ENCODE measurements around the gene MAP2K2. TPM values are rescaled to one million over a fixed set of nuclear protein-coding genes. Genes with fewer than 3 reads are reported as not detected.
"Not testable (repeated sequence)": the region's sequence is repeated elsewhere in the genome, so short reads cannot be mapped to it uniquely, and the experiment has no call there.

Gene MAP2K2
- total RNA-seq, 1 experiment from 2014 or later = 212 TPM

DNA sequence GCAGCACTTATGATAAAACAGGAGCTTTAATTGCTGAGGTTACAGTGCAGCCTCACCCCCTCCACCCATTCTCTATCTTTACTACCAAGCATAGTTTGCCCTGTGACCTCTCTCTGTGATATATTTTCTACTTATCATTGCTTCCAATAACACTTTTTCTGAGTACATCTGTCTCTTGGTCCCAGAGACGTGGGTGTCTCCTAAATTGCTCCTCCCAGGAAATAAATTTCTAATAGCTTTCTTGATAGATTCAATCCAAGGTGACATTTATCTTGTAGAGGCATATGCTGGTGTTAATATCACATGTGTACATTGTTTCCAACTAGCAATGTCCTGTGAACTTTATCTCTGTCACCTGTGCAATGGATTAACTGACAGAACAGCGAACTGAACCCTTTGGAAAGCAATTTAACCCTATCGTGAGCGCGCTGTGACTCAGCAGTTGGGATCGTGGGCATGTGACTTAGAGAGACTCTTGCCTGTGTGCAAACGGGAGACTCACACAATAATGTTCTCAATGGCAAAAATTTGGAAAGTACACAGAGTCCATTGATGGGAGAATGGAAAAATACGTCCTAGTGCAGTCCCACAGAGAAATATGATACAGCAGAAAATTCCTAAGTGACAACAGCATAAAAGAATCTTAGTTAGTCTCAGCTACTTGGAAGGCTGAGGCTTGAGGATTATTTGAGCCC, 7.0 kb upstream of the MAP2K2 start:
- peak; percentile 65 for DNase-seq (ENCODE audit: low spot score)

DNA sequence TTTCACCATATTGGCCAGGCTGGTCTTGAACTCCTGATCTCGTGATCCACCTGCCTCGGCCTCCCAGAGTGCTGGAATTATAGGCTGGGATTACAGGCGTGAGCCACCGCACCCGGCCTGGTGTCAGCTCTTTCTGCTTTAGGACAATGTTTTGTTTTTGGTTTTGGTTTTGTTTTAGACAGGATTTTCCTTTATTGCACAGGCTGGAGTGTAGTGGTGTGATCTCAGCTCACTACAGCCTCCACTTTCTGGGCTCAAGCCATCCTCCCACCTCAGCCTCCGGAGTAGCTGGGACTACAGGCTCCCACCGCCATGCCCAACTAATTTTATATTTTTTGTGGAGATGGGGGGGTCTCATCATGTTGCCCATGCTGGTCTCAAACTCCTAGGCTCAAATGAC, 5.1 kb upstream of the MAP2K2 start:
- DNase-seq (ENCODE audit: low spot score) = not testable (repeated sequence)

DNA sequence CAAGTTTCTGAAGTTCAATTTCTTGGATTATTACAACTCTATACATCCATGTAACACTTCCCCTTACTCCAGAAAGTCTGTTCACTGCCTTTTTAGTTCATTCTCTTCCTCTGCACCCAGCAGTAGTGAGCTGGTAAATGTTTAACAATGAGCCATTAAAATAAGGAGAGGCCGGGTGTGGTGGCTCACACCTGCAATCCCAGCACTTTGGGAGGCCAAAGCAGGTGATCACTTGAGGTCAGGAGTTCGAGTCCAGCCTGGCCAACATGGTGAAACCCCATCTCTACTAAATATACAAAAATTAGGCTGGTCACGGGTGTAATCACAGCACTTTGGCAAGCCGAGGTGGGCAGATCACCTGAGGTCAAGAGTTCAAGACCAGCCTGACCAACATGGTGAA, 3.4 kb upstream of the MAP2K2 start:
- not testable (repeated sequence) for DNase-seq (ENCODE audit: low spot score)

DNA sequence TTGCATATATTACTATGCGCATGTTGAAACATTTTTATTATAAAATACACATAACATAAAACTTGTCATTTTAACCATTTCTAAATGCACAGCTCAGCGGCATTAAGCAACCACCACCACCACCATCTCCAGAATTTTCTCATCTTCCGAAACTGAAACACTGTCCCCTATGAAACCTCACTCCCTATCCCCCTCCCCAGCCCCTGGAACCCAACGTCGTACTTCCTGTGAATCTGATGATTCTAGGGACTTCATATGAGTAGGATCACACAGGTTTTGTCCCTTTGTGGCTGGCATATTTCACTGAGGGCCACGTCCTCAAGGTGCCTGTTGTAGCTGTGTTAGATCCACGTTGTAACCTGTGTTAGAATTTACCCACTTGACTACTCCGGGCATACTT, 716 bp upstream of the MAP2K2 start:
- no peak for DNase-seq (ENCODE audit: low spot score)

DNA sequence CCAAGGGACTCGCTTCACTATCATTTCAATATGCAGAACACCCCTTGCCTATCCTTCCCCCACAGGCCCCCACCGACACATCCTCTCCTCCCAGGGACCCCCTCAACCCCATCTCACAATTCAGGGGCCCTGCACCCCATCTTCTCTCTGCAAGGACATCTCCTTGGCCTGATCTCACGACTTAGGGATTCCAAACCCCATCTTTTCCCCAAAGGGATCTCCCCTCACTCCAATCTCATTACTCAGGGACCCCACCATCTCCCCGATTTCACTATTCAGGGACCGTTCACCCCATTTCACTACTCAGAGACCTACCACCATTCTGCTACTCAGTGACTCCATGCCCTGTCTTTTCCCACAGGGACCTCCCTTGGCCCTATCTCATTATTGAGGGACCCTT, 1.4 kb downstream of the MAP2K2 start:
- no peak for DNase-seq (ENCODE audit: low spot score)

DNA sequence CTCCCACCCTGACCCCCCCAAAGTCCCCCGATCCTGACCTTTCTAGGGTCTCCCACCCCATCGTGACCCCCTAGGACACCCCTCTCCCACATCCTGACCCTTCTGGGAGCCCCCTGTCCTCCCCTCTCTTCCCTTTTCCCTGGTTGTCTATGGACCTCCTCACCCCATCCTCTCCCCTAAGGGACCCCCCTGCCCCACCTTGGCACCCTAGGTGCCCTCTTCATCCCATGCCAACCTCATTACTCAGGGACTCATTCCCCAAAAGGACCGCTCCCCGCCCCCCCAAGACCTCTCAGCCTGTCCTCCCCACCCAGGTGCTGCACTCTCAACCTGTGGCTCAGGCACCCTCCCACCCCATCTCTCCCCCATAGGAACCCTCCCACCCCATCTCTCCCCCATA, 2.1 kb downstream of the MAP2K2 start:
- DNase-seq (ENCODE audit: low spot score) = no peak

DNA sequence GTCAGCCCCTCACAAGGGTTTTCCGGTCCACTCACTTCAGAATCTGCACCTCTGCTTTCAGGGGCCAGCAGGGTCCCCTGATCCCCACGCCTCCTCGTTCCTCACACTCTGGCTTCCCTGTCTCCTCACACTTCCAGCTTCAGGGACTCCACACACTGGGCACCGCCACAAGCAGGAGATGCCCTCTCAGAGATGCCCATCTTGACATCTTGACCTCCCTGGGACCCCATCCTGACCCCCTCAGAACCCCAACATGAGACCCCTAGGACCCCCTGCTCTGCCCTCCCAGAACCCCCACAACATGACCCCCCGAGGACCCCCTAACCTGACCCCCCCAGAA, 2.7 kb downstream of the MAP2K2 start:
- DNase-seq (ENCODE audit: low spot score) = no peak

DNA sequence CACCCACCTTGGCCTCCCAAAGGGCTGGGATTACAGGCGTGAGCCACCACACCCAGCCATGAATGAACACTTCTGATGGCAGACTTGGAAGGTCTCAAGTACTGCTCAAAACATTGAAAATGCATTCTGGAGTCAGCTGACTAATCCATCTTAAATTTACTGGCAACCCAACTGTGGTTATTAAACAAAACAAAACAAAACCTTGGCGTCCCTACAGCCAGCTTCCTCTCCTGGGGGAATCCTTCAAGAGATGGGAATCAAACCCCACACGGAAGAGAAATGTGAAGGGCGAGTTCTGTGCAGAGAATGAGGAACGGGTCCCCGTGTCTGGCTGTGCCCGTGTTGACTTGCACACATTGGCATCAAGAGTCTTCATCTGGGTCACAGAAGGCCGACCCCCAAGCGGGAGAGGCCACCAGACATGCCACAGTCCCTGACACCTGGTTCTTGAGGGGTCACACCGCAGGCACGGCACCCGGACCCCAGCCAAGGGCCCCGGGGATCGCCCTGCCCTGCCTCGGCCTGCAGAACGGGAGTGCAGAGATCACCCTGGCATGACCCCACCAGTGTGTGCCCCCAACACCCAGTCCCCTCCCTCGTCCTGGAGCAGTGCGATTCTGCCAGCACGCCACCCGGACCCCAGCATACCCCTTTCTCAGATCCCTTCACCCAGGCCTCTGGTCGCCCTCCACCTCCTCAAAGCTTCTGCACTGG, 3.2 kb downstream of the MAP2K2 start:
- DNase-seq (ENCODE audit: low spot score) = no peak

DNA sequence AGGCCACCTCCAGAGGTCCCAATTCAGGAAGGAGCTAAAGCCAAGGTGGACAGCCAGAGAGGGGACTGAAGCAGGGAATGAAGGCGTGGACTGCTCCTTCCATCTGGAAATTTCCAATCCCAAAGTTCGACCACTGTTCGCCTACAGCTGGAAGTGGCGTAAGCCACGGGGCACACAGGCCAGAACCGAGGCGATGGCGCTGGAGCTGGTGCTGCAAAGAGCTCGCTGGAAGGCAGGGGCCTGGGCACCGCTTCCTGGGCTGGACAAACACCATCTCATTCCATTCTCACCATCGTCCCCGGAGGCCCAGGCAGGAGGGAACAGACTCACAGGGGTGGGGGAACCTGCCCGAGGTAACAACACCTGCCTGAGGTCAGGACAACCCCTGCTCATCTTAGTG, 4.2 kb downstream of the MAP2K2 start:
- DNase-seq (ENCODE audit: low spot score) = no peak

DNA sequence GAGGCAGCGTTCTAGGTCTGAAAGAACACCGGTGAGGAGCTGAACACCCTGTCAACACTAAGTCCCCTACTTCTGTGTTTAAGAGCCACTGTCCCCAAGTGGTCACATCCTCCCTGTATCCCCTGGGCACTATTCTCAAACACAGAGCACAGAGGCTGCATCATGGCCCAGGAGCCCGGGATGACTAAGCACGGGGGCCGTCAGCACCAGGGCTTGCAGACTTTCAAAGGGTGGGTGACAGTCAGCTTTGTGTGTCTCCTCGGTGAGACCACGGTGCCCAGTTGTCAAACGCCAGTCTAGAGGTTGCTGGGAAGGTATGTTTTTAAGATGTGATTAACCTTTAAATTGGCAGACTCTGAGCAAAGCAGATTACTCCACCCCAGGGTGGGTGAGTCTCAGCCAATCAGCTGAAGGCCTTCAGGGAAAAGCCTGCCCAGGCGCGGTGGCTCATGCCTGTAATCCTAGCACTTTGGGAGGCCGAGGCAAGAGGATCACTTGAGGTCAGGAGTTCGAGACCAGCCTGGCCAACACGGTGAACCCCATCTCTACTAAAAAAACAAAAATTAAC, 8.0 kb downstream of the MAP2K2 start:
- no peak for DNase-seq (ENCODE audit: low spot score)

DNA sequence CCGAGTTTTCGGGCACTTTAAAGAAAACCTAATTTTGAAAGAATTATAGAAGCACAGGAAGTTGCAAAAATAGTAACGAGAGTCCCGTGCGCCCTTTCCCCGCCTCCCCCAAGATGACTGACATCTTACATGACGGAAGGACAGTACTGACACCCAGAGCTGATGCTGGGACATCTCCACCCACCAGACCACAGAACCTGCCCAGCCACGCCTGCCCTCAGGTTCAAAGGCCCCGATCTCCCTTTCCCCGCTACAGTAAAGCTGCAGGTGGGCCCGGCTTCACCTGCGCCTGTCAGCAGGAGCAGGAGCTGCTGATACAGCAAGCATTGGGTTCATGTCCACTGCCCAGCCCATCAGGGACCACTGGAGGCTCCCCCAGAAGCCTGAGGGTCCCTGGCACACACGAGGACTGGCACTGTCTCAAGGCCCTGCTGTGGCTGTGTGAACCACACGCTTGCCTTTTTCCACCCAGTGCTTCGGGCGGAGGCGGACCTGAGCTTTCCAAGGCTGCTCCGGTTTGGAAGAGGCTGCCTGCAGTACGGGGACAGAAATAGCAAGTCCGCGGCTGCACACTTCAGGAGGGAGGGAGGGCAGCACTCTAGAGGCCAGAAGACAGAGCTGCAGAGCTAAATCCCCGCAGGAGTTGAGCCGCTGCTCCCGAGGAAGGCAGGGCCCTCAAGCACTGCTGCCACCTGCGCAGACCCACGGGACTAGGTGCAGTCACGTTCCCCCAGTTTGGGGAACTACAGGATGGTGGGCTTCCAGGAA, 8.7 kb downstream of the MAP2K2 start:
- no peak for DNase-seq (ENCODE audit: low spot score)

DNA sequence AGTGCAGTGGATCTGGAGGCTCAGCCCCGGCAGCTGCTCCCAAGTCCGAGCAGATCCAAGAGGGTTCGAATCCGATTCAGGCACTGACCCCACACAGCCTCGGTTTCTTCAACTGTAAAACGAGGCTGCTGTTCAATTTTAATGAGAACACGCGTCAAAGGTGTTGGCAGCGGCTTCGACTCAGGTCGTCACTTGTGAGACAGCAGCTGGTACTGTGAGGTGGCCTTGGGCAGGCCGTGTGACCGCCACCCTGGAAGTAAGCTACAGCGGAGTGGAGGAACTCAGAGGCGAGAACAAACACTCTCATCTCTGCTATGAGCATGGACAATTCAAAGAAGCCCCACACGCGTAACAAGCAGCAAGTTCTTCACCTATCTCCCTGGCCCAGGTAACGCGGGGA, 9.7 kb downstream of the MAP2K2 start:
- no peak for DNase-seq (ENCODE audit: low spot score)

DNA sequence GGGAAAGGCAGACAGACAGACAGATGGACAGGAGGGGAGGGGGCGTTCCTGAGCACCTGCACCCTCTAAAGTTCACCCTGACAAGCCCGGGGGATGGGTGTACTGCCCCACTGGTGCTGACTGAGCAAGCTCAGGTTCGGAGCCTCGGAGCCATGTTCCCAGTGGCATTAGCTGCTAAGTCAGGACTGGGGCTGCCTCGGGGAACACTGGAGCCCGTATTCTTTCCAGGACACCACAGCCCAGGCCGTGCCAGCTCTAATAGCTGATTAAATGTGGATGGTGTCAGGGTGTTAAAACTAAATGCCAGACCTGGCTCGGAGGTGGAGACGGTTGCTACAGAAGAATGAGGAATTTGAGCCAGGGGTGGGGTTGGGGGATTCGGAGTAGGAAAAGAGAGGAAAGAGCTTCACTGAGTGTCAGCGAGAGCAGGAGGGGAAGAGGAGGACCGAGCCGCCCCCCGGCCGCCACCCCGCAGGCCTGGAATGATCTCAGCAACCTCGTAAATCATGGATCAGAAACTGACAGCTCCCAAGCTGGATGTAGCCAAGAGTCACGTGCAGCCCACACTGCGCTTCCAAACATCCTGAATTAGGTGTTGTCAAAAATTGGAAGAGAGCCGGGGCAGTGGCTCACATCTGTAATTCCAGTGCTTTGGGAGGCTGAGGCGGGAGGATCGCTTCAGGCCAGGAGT, 10.4 kb downstream of the MAP2K2 start:
- no peak for DNase-seq (ENCODE audit: low spot score)

DNA sequence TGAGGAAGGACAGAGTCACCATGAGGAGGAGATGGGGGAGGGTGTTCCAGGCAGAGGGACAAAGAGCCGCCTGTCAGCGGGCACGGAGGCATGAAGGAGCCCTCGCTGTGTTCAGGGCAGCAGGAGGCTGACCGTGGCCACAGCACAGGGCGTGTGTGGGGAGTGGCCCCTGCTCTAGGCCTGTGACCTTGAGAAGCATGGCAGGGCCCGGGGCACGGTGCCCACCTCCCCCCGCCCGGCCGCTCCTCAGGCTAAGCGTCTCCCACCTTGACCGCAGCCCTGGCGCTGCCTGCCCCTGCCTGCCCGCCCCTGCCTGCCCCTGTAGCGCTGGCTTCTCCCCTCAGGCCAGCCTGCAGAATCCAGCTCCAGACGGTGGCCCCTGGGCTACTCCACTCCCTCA, 11.6 kb downstream of the MAP2K2 start:
- DNase-seq (ENCODE audit: low spot score) = no peak

DNA sequence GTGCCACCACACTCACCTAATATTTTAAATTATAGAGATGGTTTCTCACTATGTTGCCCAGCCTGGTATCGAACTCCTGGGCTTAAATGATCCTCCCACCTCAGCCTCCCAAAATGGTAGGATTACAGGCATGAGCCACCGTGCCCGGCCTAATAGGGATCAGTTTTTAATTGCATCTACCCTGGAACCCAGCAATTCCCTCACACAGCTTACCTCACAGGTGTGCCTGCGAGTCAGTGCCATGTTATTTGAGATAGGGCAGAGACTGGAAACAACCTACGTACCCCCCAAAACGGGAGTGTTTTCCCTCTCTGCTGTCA, 14.3 kb downstream of the MAP2K2 start:
- no peak for DNase-seq (ENCODE audit: low spot score)

DNA sequence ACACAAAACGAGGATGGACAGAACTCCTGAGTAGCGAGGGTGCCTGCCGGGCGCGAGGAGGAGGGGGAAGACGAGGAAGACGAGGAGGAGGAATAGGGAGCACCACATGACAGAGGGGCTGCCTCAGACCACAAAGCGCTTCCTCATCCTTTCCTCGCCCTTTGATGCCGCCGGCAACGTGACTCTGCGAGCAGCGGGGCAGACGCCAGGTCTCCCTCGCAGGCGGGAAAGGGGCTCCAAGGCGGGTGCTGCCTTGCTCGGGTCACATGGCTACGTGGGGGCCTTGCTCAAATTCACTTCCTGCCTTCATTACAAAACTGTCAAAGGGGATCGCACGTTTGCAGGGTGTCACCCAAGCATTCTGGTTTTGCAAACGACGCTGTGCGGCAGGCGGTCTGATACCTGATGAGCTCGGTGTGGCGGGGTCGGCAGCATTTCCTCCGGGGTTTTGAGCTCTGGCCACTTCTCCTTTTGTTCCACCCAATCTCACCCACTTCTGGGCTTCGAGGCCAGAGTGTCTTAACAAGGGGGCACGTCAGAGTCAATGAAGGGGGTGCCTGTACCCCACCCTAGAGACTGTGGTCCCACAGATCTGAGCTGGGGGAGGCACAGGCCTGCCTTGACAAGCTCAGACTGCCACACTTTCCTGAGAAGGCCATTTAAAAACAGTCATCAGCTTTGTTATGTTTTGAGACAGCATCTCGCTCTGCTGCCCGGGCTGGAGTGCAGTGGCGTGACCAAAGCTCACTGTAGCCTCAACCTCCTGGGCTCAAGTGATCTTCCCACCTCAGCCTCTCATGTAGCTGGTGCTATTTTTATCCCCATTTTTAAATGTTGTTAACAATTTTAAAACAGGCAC, 14.9 kb downstream of the MAP2K2 start:
- DNase-seq (ENCODE audit: low spot score) = no peak

DNA sequence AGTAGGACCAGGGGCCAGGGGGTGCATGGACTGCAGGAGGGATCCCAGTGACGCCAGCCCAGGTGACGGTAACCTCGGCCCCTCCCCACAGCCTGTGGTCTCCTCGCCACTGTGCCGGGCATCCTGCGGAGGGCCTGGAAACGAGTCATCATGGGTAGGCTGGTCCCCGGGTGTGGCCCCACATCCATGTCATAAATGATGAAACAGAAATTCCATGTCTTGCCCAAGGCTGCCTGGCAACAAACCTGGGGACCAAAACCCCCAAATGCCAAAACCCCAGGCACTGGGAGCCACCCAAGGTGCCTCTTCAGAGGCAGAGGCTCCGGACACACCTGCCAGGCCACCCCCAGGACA, 20.9 kb downstream of the MAP2K2 start:
- no peak for DNase-seq (ENCODE audit: low spot score)

DNA sequence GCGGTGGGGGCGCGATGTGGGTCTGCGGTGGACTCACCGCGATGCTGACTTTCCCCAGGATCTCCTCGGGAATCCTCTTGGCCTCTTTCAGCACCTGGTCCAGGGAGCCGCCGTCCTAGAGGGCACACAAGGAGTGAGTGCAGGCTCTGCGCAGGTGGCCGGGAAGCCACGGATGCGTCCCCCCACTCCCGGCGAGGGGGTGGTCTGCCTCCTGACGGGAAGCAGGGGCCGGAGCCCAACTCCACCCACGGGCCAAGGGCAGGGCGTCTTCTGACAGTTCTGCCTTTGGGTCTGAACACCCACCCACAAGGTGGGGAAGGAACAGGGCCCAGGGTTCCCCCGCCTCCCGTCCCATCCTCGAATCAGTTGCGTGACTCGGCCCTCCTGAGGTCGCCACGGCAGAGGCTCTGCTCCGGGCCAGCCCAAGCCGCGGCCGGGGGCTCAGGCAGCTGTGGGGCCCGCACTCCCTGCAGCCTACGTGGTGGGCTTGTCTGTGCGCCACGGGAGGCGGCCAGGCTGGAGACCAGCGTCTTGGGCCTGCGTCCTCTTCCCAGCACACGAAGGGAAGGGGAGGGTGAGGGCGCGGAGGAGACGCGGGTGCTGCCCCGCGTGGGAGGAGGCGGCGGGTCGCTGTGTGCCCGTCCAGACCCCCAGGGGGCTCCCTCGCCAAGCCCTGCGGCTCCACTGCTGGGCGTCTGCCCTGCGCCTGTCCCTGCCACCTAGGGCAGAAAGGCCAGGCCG, 21.4 kb downstream of the MAP2K2 start:
- no peak for DNase-seq (ENCODE audit: low spot score)

DNA sequence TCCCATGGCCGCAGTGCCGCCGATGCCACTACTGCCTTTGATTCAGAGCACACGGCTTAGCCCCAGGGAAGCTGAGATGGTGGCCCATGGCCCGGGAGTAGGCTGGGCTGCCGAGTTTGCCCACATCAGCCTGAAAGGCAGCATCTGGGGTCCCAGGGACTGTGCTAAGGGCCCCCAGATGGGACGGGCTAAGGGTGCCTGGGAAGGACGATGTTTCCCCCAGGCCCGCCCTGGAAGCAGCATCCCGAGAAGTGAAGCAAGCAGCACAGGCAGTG, 22.5 kb downstream of the MAP2K2 start:
- DNase-seq (ENCODE audit: low spot score) = no peak

DNA sequence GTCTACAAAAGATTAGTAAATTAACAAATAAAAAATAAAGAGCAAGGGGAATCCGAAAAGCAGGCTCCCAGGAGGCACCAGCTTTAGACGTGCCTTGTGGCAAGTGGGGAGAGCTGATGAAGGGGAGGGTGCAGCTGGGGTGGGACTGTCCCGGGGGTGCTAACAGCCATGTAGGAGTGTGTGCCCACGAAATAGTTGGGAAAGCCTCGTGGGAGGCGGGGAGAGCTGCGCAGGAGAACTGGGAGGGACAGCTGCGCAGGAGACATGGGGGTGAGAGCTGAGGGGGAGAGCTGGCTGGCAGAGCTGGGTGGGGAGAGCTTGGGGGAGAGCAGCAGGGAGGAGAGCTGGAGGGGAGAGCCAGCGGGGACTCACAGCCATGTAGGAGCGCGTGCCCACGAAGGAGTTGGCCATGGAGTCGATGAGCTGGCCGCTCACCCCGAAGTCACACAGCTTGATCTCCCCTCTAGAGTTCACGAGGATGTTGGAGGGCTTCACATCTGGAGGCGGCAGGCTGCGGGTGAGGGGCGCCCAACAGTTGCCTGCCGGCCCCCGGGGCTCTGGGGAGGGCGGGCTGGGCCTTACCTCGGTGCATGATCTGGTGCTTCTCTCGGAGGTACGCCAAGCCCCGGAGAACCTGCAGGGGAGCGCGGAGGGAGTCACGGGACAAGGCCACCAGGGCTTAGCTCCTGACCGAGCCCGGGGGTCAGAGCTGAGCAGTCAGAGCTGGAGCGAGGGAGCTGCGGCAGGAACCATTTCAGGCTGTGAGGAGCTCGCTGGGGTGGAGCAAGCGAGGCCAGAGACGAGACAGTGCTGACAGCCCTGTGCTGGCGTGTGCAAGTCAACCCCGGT, 23.1 kb downstream of the MAP2K2 start:
- no peak for DNase-seq (ENCODE audit: low spot score)
